Keratinocyte (primary cell): ENCODE measurements around the gene PGAP6. TPM values are rescaled to one million over a fixed set of nuclear protein-coding genes. Genes with fewer than 3 reads are reported as not detected.

Experiments used
- DNase-seq: peaks from one replicate; pipeline ENCODE4 v3.0.0-alpha.2; 2011; ENCODE audit warnings: low read depth, missing footprints, low spot score
- FAIRE-seq: peaks from 2 replicates; lab custom pipeline; 2011; peaks lifted over from hg19 to GRCh38; lab: Jason Lieb, UNC
- H2AFZ ChIP-seq: 2 replicates; pipeline ENCODE4 v1.6.0; 2012; ENCODE audit warnings: low read length, control low read depth, inconsistent platforms; ENCODE audit not compliant: control insufficient read depth
- H3K27ac ChIP-seq: 2 replicates; pipeline ENCODE4 v1.5.1; 2011; ENCODE audit warnings: low read length; ENCODE audit not compliant: control insufficient read depth, insufficient read depth
- H3K27me3 ChIP-seq: 3 replicates; pipeline ENCODE4 v1.6.0; 2011; ENCODE audit warnings: low read length; ENCODE audit not compliant: control insufficient read depth, insufficient read depth; ENCODE audit errors: extremely low read depth
- H3K36me3 ChIP-seq, 2 experiments: 2 replicates in 1 of 2; 3 replicates in 1 of 2; pipeline ENCODE4 v1.5.1; 2011; ENCODE audit warnings: low read length in 2 of 2, mild to moderate bottlenecking in 1 of 2; ENCODE audit not compliant: control insufficient read depth in 2 of 2, insufficient read depth in 2 of 2; ENCODE audit errors: extremely low read depth in 1 of 2
- H3K4me1 ChIP-seq: 3 replicates; pipeline ENCODE4 v1.5.1; 2011; ENCODE audit warnings: low read length; ENCODE audit not compliant: control insufficient read depth, insufficient read depth; ENCODE audit errors: extremely low read depth
- H3K4me2 ChIP-seq: 3 replicates; pipeline ENCODE4 v1.6.0; 2011; ENCODE audit warnings: low read depth, low read length; ENCODE audit not compliant: control insufficient read depth, insufficient read depth; ENCODE audit errors: extremely low read depth
- H3K4me3 ChIP-seq, 3 experiments: fragments of 200-600 bp in 1 of 3; sonication (generic) in 1 of 3; 2 replicates in 2 of 3; 3 replicates in 1 of 3; pipeline ENCODE4 v1.5.1; 2011 to 2016; ENCODE audit warnings: low read length in 3 of 3, mild to moderate bottlenecking in 3 of 3, control low read depth in 2 of 3, inconsistent platforms in 1 of 3, low read depth in 1 of 3, mixed read lengths in 1 of 3, mixed run types in 1 of 3, moderate library complexity in 1 of 3; ENCODE audit not compliant: control insufficient read depth in 2 of 3, insufficient read depth in 2 of 3; ENCODE audit errors: extremely low read depth in 1 of 3
- H3K79me2 ChIP-seq: 2 replicates; pipeline ENCODE4 v1.6.0; 2012; ENCODE audit warnings: low read length; ENCODE audit not compliant: control insufficient read depth, insufficient read depth
- H3K9ac ChIP-seq: 3 replicates; pipeline ENCODE4 v1.6.0; 2011; ENCODE audit warnings: low read length; ENCODE audit not compliant: control insufficient read depth, insufficient read depth; ENCODE audit errors: extremely low read depth
- H3K9me1 ChIP-seq: 3 replicates; pipeline ENCODE4 v1.6.0; 2011; ENCODE audit warnings: low read length; ENCODE audit not compliant: control insufficient read depth, insufficient read depth; ENCODE audit errors: extremely low read depth
- H3K9me3 ChIP-seq: 2 replicates; pipeline ENCODE4 v1.5.1; 2012; ENCODE audit warnings: low read depth, low read length; ENCODE audit not compliant: control insufficient read depth
- H4K20me1 ChIP-seq: 3 replicates; pipeline ENCODE4 v1.6.0; 2011; ENCODE audit warnings: low read length; ENCODE audit not compliant: control insufficient read depth, insufficient read depth; ENCODE audit errors: extremely low read depth
- CTCF ChIP-seq, 3 experiments: IDR thresholded peaks in 1 of 3; conservative IDR thresholded peaks in 1 of 3; optimal IDR thresholded peaks in 1 of 3; 2 replicates in 2 of 3; 3 replicates in 1 of 3; pipeline versions ENCODE3 to v1.5.1; 2011; ENCODE audit warnings: low read length in 3 of 3, mild to moderate bottlenecking in 3 of 3, moderate library complexity in 2 of 3, control low read depth in 1 of 3, inconsistent platforms in 1 of 3; ENCODE audit not compliant: insufficient read depth in 2 of 3; ENCODE audit errors: extremely low read depth in 1 of 3
- EZH2 ChIP-seq: IDR thresholded peaks from one replicate; pipeline ENCODE4 v1.6.1; 2012; ENCODE audit warnings: inconsistent platforms, mild to moderate bottlenecking, low read length, moderate library complexity
- dilution Hi-C: fragments of 300-500 bp; cut with MboI; formaldehyde crosslinking; loops from one replicate; pipeline ENCODE4 v1.7.0; 2020; ENCODE audit warnings: low sequenced_read_pairs; ENCODE audit not compliant: extremely low pct_ligation_motif_present
- polyA plus RNA-seq, 5 experiments: library from polyadenylated mRNA; depleted of rRNA in 3 of 5; stranded (reverse) in 3 of 5; stranded (forward) in 1 of 5; unstranded in 1 of 5; fragments of >200 nt; gene quantifications; 1 replicate in 1 of 5; 2 replicates in 3 of 5; 3 replicates in 1 of 5; pipeline versions ENCODE4 v1.2.1 to v1.2.3, GENCODE V29; 2011 to 2012; ENCODE audit warnings: missing spikeins in 2 of 5, low read depth in 1 of 5, low replicate concordance in 1 of 5

PGAP6 gene
- polyA plus RNA-seq, 1 donor (not counting 4 experiments of a cell fraction or from before 2014, with no cell fraction given), result 25.5 TPM

- Histone ChIP-seq H4K20me1 (peaks cover 14% of the 10 kb centered on the region), H3K4me1 (peaks cover 20% of the 10 kb centered on the region), H3K9me1 (peaks cover 15% of the 10 kb centered on the region), H2AFZ (no peak overlapping the region), H3K9me3 (no peaks in the 10 kb centered on the region), H3K9ac (no peak overlapping the region), H3K4me3 (no peak overlapping the region), H3K27me3 (no peaks in the 10 kb centered on the region), H3K79me2 (peaks cover 93% of the 10 kb centered on the region), H3K4me2 (peak overlapping the region; percentile 0), H3K27ac (no peak overlapping the region), H3K36me3 (peaks cover 18 to 30% of the 10 kb centered on the region in 2 experiments)
- TF ChIP-seq EZH2, result no peak
- TF ChIP-seq CTCF (optimal IDR thresholded peaks at IDR 0.05 in 1 of 3, IDR thresholded peaks at IDR 0.05 in 1 of 3, conservative IDR thresholded peaks at IDR 0.05 in 1 of 3; ENCODE audit: extremely low read depth in 1 of 3, insufficient read depth in 2 of 3, low read length in 3 of 3), result no peak
- FAIRE-seq, result no peak
- DNase-seq, result no peak
- dilution Hi-C loops, result no loop called here
Measured at GRCh38 chr16:346587-346986, 35.2 kb downstream of the PGAP6 start.

- Histone ChIP-seq H4K20me1 (peaks cover 14% of the 10 kb centered on the region), H3K9me3 (no peaks in the 10 kb centered on the region), H3K4me3 (no peak overlapping the region), H3K79me2 (peaks cover 92% of the 10 kb centered on the region), H3K27me3 (no peaks in the 10 kb centered on the region), H3K36me3 (peaks cover 18 to 30% of the 10 kb centered on the region in 2 experiments), H2AFZ (no peak overlapping the region), H3K9ac (no peak overlapping the region), H3K4me2 (no peak overlapping the region), H3K27ac (no peak overlapping the region), H3K9me1 (peaks cover 15% of the 10 kb centered on the region), H3K4me1 (peaks cover 16% of the 10 kb centered on the region)
- dilution Hi-C loops, result no loop called here
- no peak for FAIRE-seq
- TF ChIP-seq EZH2, result no peak
- TF ChIP-seq CTCF (optimal IDR thresholded peaks at IDR 0.05 in 1 of 3, IDR thresholded peaks at IDR 0.05 in 1 of 3, conservative IDR thresholded peaks at IDR 0.05 in 1 of 3; ENCODE audit: extremely low read depth in 1 of 3, insufficient read depth in 2 of 3, low read length in 3 of 3), result no peak
- DNase-seq, result no peak
Measured at GRCh38 chr16:345772-346171, 36.0 kb downstream of the PGAP6 start.
